ENCODE measurements around the gene TEX261.

DNA sequence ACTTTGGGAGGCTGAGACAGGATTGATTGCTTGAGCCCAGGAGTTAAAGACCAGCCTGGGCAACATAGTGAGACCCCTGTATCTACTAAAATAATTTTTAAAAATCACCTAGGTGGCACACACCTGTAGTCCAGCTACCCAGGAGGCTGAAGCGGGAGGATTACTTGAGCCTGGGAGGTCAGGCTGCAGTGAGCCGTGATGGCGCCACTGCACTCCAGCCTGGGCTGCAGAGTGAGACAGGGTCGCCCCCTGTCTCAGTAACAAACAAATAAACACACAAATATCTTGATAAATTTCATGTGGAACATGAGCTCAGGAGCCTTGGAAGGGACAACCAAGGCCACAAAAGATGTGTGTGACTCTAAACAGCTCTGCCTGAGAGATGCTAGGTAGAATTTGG is 28.0 kb downstream of the TEX261 start:
- TF ChIP-seq, protein P1, sequence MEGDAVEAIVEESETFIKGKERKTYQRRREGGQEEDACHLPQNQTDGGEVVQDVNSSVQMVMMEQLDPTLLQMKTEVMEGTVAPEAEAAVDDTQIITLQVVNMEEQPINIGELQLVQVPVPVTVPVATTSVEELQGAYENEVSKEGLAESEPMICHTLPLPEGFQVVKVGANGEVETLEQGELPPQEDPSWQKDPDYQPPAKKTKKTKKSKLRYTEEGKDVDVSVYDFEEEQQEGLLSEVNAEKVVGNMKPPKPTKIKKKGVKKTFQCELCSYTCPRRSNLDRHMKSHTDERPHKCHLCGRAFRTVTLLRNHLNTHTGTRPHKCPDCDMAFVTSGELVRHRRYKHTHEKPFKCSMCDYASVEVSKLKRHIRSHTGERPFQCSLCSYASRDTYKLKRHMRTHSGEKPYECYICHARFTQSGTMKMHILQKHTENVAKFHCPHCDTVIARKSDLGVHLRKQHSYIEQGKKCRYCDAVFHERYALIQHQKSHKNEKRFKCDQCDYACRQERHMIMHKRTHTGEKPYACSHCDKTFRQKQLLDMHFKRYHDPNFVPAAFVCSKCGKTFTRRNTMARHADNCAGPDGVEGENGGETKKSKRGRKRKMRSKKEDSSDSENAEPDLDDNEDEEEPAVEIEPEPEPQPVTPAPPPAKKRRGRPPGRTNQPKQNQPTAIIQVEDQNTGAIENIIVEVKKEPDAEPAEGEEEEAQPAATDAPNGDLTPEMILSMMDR (IDR thresholded peaks at IDR 0.05), result no peak
- TF ChIP-seq EP300 (IDR thresholded peaks at IDR 0.05), result no peak
